ENCODE data around the gene GALNTL6. TPM values are rescaled to one million over a fixed set of nuclear protein-coding genes. Genes with fewer than 3 reads are reported as not detected.

GALNTL6 gene
- total and polyA plus RNA-seq, 2 experiments from 2014 or later, result 0.38 to 0.40 TPM

DNA sequence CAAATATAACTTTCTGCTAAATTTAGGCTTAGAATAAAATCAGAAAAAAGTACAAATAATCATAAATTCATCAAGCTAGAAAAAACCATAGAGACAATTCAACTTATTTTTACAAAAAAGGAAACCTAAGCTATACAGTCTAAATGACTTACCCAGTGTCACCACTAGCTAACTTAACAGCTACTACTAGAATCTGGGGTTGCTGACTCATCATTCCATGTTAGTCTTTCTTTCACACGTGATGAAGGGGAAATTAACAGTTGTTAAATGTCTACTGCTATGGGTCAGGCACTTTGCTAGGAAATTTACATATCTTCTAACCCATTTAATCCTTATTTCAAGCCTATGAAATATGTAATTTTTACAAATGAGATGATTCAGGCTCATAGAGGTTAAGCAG is 1006.1 kb downstream of the GALNTL6 start (continued):
- TF ChIP-seq, protein P1, sequence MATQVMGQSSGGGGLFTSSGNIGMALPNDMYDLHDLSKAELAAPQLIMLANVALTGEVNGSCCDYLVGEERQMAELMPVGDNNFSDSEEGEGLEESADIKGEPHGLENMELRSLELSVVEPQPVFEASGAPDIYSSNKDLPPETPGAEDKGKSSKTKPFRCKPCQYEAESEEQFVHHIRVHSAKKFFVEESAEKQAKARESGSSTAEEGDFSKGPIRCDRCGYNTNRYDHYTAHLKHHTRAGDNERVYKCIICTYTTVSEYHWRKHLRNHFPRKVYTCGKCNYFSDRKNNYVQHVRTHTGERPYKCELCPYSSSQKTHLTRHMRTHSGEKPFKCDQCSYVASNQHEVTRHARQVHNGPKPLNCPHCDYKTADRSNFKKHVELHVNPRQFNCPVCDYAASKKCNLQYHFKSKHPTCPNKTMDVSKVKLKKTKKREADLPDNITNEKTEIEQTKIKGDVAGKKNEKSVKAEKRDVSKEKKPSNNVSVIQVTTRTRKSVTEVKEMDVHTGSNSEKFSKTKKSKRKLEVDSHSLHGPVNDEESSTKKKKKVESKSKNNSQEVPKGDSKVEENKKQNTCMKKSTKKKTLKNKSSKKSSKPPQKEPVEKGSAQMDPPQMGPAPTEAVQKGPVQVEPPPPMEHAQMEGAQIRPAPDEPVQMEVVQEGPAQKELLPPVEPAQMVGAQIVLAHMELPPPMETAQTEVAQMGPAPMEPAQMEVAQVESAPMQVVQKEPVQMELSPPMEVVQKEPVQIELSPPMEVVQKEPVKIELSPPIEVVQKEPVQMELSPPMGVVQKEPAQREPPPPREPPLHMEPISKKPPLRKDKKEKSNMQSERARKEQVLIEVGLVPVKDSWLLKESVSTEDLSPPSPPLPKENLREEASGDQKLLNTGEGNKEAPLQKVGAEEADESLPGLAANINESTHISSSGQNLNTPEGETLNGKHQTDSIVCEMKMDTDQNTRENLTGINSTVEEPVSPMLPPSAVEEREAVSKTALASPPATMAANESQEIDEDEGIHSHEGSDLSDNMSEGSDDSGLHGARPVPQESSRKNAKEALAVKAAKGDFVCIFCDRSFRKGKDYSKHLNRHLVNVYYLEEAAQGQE (IDR thresholded peaks at IDR 0.05; ENCODE audit: unreplicated experiment), result no peak
- TF ChIP-seq ZNF114 (CRISPR knock-in tag; IDR thresholded peaks at IDR 0.05), result no peak

DNA sequence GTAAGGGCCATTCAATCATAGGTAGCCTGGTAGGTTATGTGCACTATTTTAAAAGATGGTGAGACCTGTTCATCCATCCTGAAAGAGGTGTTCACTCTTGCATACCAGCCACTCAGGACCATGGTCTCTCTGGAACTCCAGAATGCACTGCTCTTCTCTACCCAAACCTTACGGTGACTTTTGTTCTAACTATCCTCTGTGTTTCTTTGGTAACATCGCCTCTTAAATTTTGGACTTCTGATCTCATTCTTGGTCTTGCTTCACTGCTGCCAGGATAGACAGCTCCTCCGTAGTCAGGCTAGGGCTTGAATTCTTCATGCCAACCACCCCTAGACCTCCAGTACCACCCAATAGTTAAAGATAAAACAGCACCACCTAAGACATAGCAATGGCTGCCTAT is 1009.1 kb downstream of the GALNTL6 start:
- Histone ChIP-seq H4K20me1 (replicated peaks; ENCODE audit: insufficient read depth) (no peaks in the 10 kb centered on the region), H3K4me1 (ENCODE audit: insufficient read depth) (no peaks in the 10 kb centered on the region), H3K27ac (ENCODE audit: low read depth) (no peak overlapping the region), H2AFZ (no peak overlapping the region), H3K9me2 (ENCODE audit: insufficient read depth) (peaks cover 16% of the 10 kb centered on the region), H3K36me3 (ENCODE audit: insufficient read depth) (no peaks in the 10 kb centered on the region), H3K27me3 (ENCODE audit: insufficient read depth) (no peaks in the 10 kb centered on the region), H3K4me3 (no peak overlapping the region), H3K4me2 (no peak overlapping the region), H3F3A (replicated peaks; ENCODE audit: low read depth) (no peaks in the 10 kb centered on the region), H3K79me2 (replicated peaks; ENCODE audit: insufficient read depth) (no peaks in the 10 kb centered on the region)
- H3K36me3 Mint-ChIP-seq (ENCODE audit: low read depth), result no peaks in the 10 kb centered on the region
- peaks cover 2% of the 10 kb centered on the region for H3K27me3 Mint-ChIP-seq (ENCODE audit: insufficient read depth, low read depth, poor library complexity)
- peaks cover 3% of the 10 kb centered on the region; the same call in 1 of the 3 replicates for H3K4me1 Mint-ChIP-seq
- no peaks in the 10 kb centered on the region for H3K9me3 Mint-ChIP-seq
- H3K4me3 Mint-ChIP-seq, result no peak overlapping the region
- H3K27ac Mint-ChIP-seq, result no peak overlapping the region
- ATAC-seq (no peak), DNase-seq (ENCODE audit: low spot score) (no peak)
- TF ChIP-seq, protein P1 (IDR thresholded peaks at IDR 0.05; ENCODE audit: unreplicated experiment), result no peak
- TF ChIP-seq, protein P2, sequence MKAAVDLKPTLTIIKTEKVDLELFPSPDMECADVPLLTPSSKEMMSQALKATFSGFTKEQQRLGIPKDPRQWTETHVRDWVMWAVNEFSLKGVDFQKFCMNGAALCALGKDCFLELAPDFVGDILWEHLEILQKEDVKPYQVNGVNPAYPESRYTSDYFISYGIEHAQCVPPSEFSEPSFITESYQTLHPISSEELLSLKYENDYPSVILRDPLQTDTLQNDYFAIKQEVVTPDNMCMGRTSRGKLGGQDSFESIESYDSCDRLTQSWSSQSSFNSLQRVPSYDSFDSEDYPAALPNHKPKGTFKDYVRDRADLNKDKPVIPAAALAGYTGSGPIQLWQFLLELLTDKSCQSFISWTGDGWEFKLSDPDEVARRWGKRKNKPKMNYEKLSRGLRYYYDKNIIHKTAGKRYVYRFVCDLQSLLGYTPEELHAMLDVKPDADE (IDR thresholded peaks at IDR 0.05), result no peak
- TF ChIP-seq ZNF114 (CRISPR knock-in tag; IDR thresholded peaks at IDR 0.05) (no peak), CREB1 (CRISPR knock-in tag; IDR thresholded peaks at IDR 0.05; ENCODE audit: low read depth) (no peak), EZH2phosphoT487 (IDR thresholded peaks at IDR 0.05; ENCODE audit: unreplicated experiment) (no peak), JUNB (IDR thresholded peaks at IDR 0.05; ENCODE audit: unreplicated experiment) (no peak), STAT1 (IDR thresholded peaks at IDR 0.05; ENCODE audit: unreplicated experiment) (no peak), ZNF331 (CRISPR knock-in tag; IDR thresholded peaks at IDR 0.05; ENCODE audit: low read depth) (no peak), EZH2 (IDR thresholded peaks at IDR 0.05; ENCODE audit: low read depth, unreplicated experiment) (no peak), POLR2AphosphoS5 (IDR thresholded peaks at IDR 0.05; ENCODE audit: low read depth) (no peak), NANOG (IDR thresholded peaks at IDR 0.05; ENCODE audit: borderline replicate concordance) (no peak)
- TF ChIP-seq, protein P3, sequence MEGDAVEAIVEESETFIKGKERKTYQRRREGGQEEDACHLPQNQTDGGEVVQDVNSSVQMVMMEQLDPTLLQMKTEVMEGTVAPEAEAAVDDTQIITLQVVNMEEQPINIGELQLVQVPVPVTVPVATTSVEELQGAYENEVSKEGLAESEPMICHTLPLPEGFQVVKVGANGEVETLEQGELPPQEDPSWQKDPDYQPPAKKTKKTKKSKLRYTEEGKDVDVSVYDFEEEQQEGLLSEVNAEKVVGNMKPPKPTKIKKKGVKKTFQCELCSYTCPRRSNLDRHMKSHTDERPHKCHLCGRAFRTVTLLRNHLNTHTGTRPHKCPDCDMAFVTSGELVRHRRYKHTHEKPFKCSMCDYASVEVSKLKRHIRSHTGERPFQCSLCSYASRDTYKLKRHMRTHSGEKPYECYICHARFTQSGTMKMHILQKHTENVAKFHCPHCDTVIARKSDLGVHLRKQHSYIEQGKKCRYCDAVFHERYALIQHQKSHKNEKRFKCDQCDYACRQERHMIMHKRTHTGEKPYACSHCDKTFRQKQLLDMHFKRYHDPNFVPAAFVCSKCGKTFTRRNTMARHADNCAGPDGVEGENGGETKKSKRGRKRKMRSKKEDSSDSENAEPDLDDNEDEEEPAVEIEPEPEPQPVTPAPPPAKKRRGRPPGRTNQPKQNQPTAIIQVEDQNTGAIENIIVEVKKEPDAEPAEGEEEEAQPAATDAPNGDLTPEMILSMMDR (conservative IDR thresholded peaks at IDR 0.05; ENCODE audit: low read depth in 2 of 2), result no peak
